ENCODE results near the gene PPP1R12C. TPM values are rescaled to one million over a fixed set of nuclear protein-coding genes. Genes with fewer than 3 reads are reported as not detected.

PPP1R12C gene
- polyA plus RNA-seq, 1 donor = 94.4 TPM

DNA sequence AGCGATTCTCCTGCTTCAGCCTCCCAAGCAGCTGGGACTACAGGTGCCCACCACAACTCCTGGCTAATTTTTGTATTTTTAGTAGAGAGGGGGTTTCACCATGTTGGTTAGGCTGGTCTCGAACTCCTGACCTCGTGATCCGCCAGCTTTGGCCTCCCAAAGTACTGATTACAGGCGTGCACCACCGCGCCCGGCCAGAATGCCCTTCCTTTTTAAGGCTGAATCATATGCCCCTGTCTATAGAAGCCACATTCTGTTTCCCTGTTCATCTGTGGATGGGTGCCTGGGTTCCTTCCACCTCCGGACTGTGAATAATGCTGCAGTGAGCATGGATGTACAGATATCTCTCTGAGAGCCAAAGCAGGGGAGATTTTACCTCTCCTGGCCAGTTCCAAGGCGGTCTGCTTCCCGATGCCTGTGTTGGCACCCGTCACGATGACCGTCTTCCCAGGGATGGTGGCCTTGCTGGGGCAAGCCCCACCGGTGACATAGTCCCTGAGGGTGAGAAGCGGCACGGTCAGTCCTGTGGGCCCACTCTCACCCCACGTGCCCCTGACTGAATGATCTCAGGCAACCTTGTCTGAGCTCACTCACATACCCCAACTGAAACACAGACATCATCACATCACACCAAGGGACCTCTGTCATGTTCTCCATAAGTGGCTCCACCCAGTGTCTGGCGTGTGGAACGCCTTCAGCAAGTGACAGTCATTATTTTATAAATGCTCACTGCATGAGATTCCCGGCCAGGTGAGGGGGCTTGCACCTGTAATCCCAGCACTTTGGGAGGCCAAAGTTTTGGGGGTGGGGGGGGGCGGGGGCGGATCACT is 58.4 kb downstream of the PPP1R12C start:
- no peaks in the 10 kb centered on the region for H3K27me3 ChIP-seq (ENCODE audit: control insufficient read depth, insufficient read depth, low read length)
- peaks cover 26% of the 10 kb centered on the region for H3K36me3 ChIP-seq (ENCODE audit: control insufficient read depth, insufficient read depth, low read length)
- H3K4me1 ChIP-seq (ENCODE audit: control insufficient read depth, insufficient read depth, low read length) = no peaks in the 10 kb centered on the region
- no peak overlapping the region for H3K4me3 ChIP-seq (ENCODE audit: low read length)
- H3K27ac ChIP-seq (ENCODE audit: low read length) = no peak overlapping the region
- DNase-seq = no peak
- no CpG with 5 or more reads among the region's 23 CpGs for WGBS (ENCODE audit: insufficient coverage, low lambda C conversion rate)
- peaks cover 4% of the 10 kb centered on the region for H3K9me3 ChIP-seq (ENCODE audit: control insufficient read depth, low read depth, low read length)

DNA sequence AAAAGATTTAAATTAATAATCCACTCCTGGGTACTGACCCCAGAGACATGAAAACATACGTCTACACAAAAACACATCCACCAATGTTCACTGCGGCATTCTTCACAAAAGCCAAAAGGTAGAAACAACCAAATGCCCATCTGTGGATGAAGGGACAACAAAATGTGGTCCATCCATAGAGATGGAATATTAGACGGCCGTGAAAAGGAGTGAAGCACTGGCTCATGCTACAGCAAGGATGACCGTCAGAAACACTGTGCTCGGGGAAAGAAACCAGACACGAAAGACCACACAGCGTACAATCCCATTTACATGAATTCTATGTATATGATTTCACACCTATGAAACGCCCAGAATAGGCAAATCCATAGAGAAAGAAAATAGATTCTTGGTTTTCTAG is 60.6 kb downstream of the PPP1R12C start:
- WGBS (ENCODE audit: insufficient coverage, low lambda C conversion rate) = 92% methylated on average over 3 of the region's 9 CpGs
- Histone ChIP-seq H3K4me3 (ENCODE audit: low read length) (no peak overlapping the region), H3K9me3 (ENCODE audit: control insufficient read depth, low read depth, low read length) (no peaks in the 10 kb centered on the region), H3K4me1 (ENCODE audit: control insufficient read depth, insufficient read depth, low read length) (no peaks in the 10 kb centered on the region), H3K27ac (ENCODE audit: low read length) (no peak overlapping the region), H3K27me3 (ENCODE audit: control insufficient read depth, insufficient read depth, low read length) (no peaks in the 10 kb centered on the region), H3K36me3 (ENCODE audit: control insufficient read depth, insufficient read depth, low read length) (peaks cover 31% of the 10 kb centered on the region)
- DNase-seq = no peak

DNA sequence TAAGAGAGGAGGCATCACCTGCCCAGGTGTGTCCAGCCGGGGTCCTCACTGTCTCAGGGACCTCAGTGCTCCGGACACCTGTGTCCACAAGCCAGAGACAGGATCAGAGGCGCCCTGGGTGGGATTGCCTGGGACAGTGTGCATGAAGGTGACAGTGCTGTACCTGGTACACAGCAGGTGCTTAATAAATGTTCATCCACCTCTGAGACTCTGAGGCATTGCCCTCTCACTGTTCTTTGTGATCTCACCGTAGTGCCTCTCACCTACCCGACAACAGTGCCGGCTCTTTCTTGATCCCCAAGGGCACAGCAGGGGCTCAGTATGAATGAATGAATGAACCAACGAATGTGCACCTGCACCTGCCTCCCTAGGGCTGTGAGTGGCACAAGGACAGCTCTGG is 63.7 kb downstream of the PPP1R12C start:
- peaks cover 40% of the 10 kb centered on the region for H3K36me3 ChIP-seq (ENCODE audit: control insufficient read depth, insufficient read depth, low read length)
- H3K4me1 ChIP-seq (ENCODE audit: control insufficient read depth, insufficient read depth, low read length) = no peaks in the 10 kb centered on the region
- no peak overlapping the region for H3K27ac ChIP-seq (ENCODE audit: low read length)
- no peak for DNase-seq
- no CpG with 5 or more reads among the region's 7 CpGs for WGBS (ENCODE audit: insufficient coverage, low lambda C conversion rate)
- no peaks in the 10 kb centered on the region for H3K27me3 ChIP-seq (ENCODE audit: control insufficient read depth, insufficient read depth, low read length)
- no peaks in the 10 kb centered on the region for H3K9me3 ChIP-seq (ENCODE audit: control insufficient read depth, low read depth, low read length)
- H3K4me3 ChIP-seq (ENCODE audit: low read length) = no peak overlapping the region

GRCh38 chr19:55050749-55051532 is 66.5 kb downstream of the PPP1R12C start:
- no peak for DNase-seq
- no CpG with 5 or more reads among the region's 25 CpGs for WGBS (ENCODE audit: insufficient coverage, low lambda C conversion rate)

DNA sequence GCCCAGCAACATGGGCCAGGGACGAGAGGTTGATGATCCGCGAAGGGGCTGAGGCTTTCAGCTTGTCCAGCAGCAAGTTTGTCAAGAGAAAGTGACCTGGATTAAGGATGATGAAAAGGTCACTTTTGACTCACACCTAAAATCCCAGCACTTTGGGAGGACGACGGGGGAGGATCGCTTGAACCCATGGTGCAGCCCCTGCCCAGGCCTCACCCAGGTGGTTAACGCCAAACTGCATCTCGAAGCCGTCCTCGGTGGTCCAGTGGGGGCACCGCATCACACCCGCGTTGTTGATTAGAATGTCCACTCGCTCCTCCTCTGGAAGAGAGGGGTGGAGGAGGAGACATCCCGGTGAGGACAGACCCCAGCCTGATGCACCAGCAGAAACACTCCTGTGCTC is 69.0 kb downstream of the PPP1R12C start:
- H3K4me1 ChIP-seq (ENCODE audit: control insufficient read depth, insufficient read depth, low read length) = no peaks in the 10 kb centered on the region
- H3K4me3 ChIP-seq (ENCODE audit: low read length) = no peak overlapping the region
- H3K36me3 ChIP-seq (ENCODE audit: control insufficient read depth, insufficient read depth, low read length) = peaks cover 40% of the 10 kb centered on the region
- no peaks in the 10 kb centered on the region for H3K9me3 ChIP-seq (ENCODE audit: control insufficient read depth, low read depth, low read length)
- WGBS (ENCODE audit: insufficient coverage, low lambda C conversion rate) = 100% methylated on average over 2 of the region's 15 CpGs
- H3K27ac ChIP-seq (ENCODE audit: low read length) = no peak overlapping the region
- no peak for DNase-seq
- H3K27me3 ChIP-seq (ENCODE audit: control insufficient read depth, insufficient read depth, low read length) = no peaks in the 10 kb centered on the region

More at GRCh38 chr19:55050749-55051532, 66.5 kb downstream of the PPP1R12C start:
- Histone ChIP-seq H3K27ac (ENCODE audit: low read length) (no peak overlapping the region), H3K27me3 (ENCODE audit: control insufficient read depth, insufficient read depth, low read length) (no peaks in the 10 kb centered on the region), H3K36me3 (ENCODE audit: control insufficient read depth, insufficient read depth, low read length) (peaks cover 39% of the 10 kb centered on the region), H3K4me3 (ENCODE audit: low read length) (no peak overlapping the region), H3K4me1 (ENCODE audit: control insufficient read depth, insufficient read depth, low read length) (no peaks in the 10 kb centered on the region), H3K9me3 (ENCODE audit: control insufficient read depth, low read depth, low read length) (no peaks in the 10 kb centered on the region)

DNA sequence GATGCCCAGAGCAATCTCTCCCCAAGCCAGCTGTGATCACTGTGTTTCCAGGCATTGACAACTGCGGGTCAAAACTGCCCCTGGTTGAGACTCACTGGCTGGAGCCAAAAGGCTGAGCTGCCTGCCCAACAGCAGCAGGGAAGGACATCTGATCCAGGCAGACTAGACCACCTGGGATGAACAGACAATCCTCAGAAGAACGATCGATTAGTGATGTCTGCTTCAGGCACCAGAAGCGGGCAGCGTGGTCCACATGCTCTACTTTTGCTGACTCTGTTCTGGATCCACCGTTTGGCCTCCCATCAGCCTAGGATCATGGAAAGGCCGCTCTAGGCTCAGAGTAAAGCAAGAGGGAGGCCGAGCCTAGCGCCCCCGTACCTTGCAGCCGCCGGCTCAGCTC is 69.5 kb downstream of the PPP1R12C start:
- Histone ChIP-seq H3K27ac (ENCODE audit: low read length) (no peak overlapping the region), H3K27me3 (ENCODE audit: control insufficient read depth, insufficient read depth, low read length) (no peaks in the 10 kb centered on the region), H3K4me1 (ENCODE audit: control insufficient read depth, insufficient read depth, low read length) (no peaks in the 10 kb centered on the region), H3K4me3 (ENCODE audit: low read length) (no peak overlapping the region), H3K36me3 (ENCODE audit: control insufficient read depth, insufficient read depth, low read length) (peaks cover 40% of the 10 kb centered on the region), H3K9me3 (ENCODE audit: control insufficient read depth, low read depth, low read length) (no peaks in the 10 kb centered on the region)
- no CpG with 5 or more reads among the region's 12 CpGs for WGBS (ENCODE audit: insufficient coverage, low lambda C conversion rate)
- DNase-seq = no peak

DNA sequence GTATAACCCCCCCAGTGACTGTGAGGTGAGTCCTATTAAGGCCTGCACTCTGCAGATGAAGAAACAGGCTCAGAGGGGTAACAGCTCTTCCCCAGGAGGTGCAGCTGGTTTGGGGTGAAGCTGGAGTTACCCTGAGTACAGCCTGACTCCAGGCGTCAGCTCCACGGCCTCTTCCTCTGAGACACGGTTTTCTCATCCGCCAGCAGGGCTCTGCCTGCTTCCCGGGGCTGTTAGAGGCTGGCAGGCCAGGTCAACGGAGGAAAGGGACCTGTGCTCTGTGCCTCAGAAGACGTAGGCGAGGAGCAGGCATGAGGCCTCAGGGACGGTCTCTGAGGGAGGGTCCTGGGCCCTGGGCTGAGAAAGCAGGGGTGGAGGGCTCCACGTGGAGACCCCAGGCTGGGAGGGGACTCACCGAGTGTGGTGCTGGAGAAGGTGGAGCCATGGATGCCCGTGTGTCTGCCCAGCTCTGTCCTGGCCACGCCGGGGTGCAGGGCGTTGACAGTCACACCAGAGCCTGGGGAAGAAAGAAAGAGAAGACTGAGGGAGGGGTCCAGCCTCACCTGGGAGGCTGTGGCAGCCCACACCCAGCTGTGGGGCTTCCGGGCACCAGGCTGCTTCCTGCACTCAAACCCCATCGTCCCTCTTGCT is 70.3 kb downstream of the PPP1R12C start:
- H3K27ac ChIP-seq (ENCODE audit: low read length) = no peak overlapping the region
- H3K4me1 ChIP-seq (ENCODE audit: control insufficient read depth, insufficient read depth, low read length) = no peaks in the 10 kb centered on the region
- no CpG with 5 or more reads among the region's 17 CpGs for WGBS (ENCODE audit: insufficient coverage, low lambda C conversion rate)
- no peak for DNase-seq
- H3K36me3 ChIP-seq (ENCODE audit: control insufficient read depth, insufficient read depth, low read length) = peaks cover 40% of the 10 kb centered on the region
- no peak overlapping the region for H3K4me3 ChIP-seq (ENCODE audit: low read length)
- no peaks in the 10 kb centered on the region for H3K27me3 ChIP-seq (ENCODE audit: control insufficient read depth, insufficient read depth, low read length)
- H3K9me3 ChIP-seq (ENCODE audit: control insufficient read depth, low read depth, low read length) = no peaks in the 10 kb centered on the region

GRCh38 chr19:55044771-55045716 is 72.4 kb downstream of the PPP1R12C start:
- no peaks in the 10 kb centered on the region for H3K27me3 ChIP-seq (ENCODE audit: control insufficient read depth, insufficient read depth, low read length)
- no peaks in the 10 kb centered on the region for H3K4me1 ChIP-seq (ENCODE audit: control insufficient read depth, insufficient read depth, low read length)
- no peaks in the 10 kb centered on the region for H3K9me3 ChIP-seq (ENCODE audit: control insufficient read depth, low read depth, low read length)
- peaks cover 33% of the 10 kb centered on the region for H3K36me3 ChIP-seq (ENCODE audit: control insufficient read depth, insufficient read depth, low read length)
- no peak overlapping the region for H3K4me3 ChIP-seq (ENCODE audit: low read length)
- no CpG with 5 or more reads among the region's 30 CpGs for WGBS (ENCODE audit: insufficient coverage, low lambda C conversion rate)
- no peak for DNase-seq
- H3K27ac ChIP-seq (ENCODE audit: low read length) = no peak overlapping the region

DNA sequence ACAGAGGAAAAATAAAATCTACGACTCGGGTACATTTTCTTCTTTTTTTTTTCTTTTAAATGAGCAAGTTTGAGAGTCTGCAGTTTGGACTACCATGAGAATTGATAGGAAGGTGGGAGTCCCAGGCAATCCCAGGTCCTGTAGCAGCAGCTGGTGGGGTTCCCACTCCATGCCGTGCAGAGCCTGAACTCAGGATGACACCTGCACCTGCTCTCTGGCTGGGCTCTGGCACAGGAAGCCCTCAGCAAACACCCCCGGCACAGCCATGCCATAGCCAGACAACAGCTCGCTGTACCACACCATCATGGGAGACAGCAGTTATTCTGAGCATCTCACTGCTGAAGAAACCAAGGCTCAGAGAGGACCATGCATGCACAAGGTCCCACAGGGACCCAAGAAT is 73.2 kb downstream of the PPP1R12C start:
- H3K27ac ChIP-seq (ENCODE audit: low read length) = no peak overlapping the region
- no peak for DNase-seq
- H3K4me3 ChIP-seq (ENCODE audit: low read length) = no peak overlapping the region
- no peaks in the 10 kb centered on the region for H3K4me1 ChIP-seq (ENCODE audit: control insufficient read depth, insufficient read depth, low read length)
- H3K9me3 ChIP-seq (ENCODE audit: control insufficient read depth, low read depth, low read length) = no peaks in the 10 kb centered on the region
- H3K27me3 ChIP-seq (ENCODE audit: control insufficient read depth, insufficient read depth, low read length) = no peaks in the 10 kb centered on the region
- no CpG with 5 or more reads among the region's 5 CpGs for WGBS (ENCODE audit: insufficient coverage, low lambda C conversion rate)
- H3K36me3 ChIP-seq (ENCODE audit: control insufficient read depth, insufficient read depth, low read length) = peaks cover 33% of the 10 kb centered on the region

Data from large intestine (tissue), 3 donors.